Measurements from ENCODE around the gene ADGRL4. TPM values are rescaled to one million over a fixed set of nuclear protein-coding genes. Genes with fewer than 3 reads are reported as not detected.

Gene ADGRL4
- total RNA-seq (2014; rRNA removed; shearing (Covaris generic)), result 3.6 and 5.2 TPM in 2 replicates

DNA sequence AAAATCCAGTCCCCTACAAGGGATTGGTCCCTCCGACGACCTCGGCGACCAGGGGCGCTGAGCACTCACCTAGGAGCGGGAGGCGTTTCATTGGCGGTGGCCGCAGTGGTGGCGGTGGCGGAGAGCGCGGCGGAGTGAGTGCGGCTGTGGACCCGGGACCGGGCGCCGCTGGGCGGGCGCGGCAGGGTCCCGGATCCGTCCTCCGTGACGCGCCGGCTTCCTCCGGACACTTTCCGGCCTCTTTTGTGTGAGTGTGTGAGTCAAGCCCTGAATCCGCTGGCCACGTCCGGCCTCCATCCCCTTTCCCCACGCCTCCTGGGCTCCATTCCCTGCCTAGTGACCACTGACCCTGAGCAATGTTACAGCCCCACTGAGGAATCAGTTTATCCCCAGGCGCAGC is at the start of gene ADGRL4:
ADGRL4 (minus strand) TSS at position 167 of the 400 bp plus-strand sequence; CDS start at position 91, 76 bp downstream.

Data from A375 (cell line).